Loucy (cell line): ENCODE data around the gene ZNF48.

Source experiments
- H2AFZ ChIP-seq: fragments of 200-600 bp; sonication (generic); 2 replicates; pipeline ENCODE4 v1.6.0; 2016; ENCODE audit warnings: antibody characterized with exemption, mild to moderate bottlenecking, low read length, moderate library complexity
- H3F3A ChIP-seq: fragments of 200-600 bp; 2 replicates; pipeline ENCODE4 v1.6.0; 2016; ENCODE audit warnings: antibody characterized with exemption, low read depth, mild to moderate bottlenecking
- H3K27me3 ChIP-seq: fragments of 200-600 bp; sonication (generic); 2 replicates; pipeline ENCODE4 v1.6.1; 2014; ENCODE audit warnings: low read length, mild to moderate bottlenecking; ENCODE audit not compliant: insufficient read depth, poor library complexity, severe bottlenecking
- H3K36me3 ChIP-seq: fragments of 200-600 bp; sonication (generic); 2 replicates; pipeline ENCODE4 v1.6.1; 2016; ENCODE audit warnings: low read length; ENCODE audit not compliant: insufficient read depth
- H3K4me1 ChIP-seq: fragments of 200-600 bp; sonication (generic); 2 replicates; pipeline ENCODE4 v1.5.1; 2014; ENCODE audit warnings: low read length, mild to moderate bottlenecking; ENCODE audit not compliant: insufficient read depth, poor library complexity, severe bottlenecking
- H3K4me2 ChIP-seq: fragments of 200-600 bp; sonication (generic); 2 replicates; pipeline ENCODE4 v1.6.0; 2014; ENCODE audit warnings: antibody characterized with exemption, low read length, low read depth, mild to moderate bottlenecking; ENCODE audit not compliant: poor library complexity, severe bottlenecking
- H3K4me3 ChIP-seq: fragments of 200-600 bp; sonication (generic); 2 replicates; pipeline ENCODE4 v1.5.1; 2014; ENCODE audit warnings: low read length, mild to moderate bottlenecking, mixed read lengths; ENCODE audit not compliant: poor library complexity, severe bottlenecking
- H3K79me2 ChIP-seq: fragments of 200-600 bp; sonication (generic); 2 replicates; pipeline ENCODE4 v1.6.1; 2014; ENCODE audit warnings: low read length; ENCODE audit not compliant: insufficient read depth
- H3K9ac ChIP-seq: fragments of 200-600 bp; sonication (generic); 2 replicates; pipeline ENCODE4 v1.6.0; 2014; ENCODE audit warnings: mild to moderate bottlenecking, low read depth, low read length, moderate library complexity; ENCODE audit not compliant: poor library complexity, severe bottlenecking
- H3K9me2 ChIP-seq: fragments of 200-600 bp; sonication (generic); replicated peaks from 2 replicates; pipeline ENCODE4 v1.6.1; 2016; ENCODE audit warnings: low read depth, low read length, mixed read lengths
- H3K9me3 ChIP-seq: fragments of 200-600 bp; sonication (generic); 2 replicates; pipeline ENCODE4 v1.6.1; 2014; ENCODE audit warnings: mild to moderate bottlenecking, antibody characterized with exemption, low read length, low read depth; ENCODE audit not compliant: insufficient read depth
- H4K20me1 ChIP-seq: fragments of 200-600 bp; sonication (generic); 2 replicates; pipeline ENCODE4 v1.6.0; 2014; ENCODE audit warnings: antibody characterized with exemption, low read length, mild to moderate bottlenecking; ENCODE audit not compliant: insufficient read depth, poor library complexity, severe bottlenecking
- EZH2phosphoT487 ChIP-seq: fragments of 200-600 bp; IDR thresholded peaks from 2 replicates; pipeline ENCODE4 v1.6.1; 2018; ENCODE audit warnings: antibody characterized with exemption, mild to moderate bottlenecking, moderate library complexity, borderline replicate concordance
- TF ChIP-seq, protein P1 (sequence below): fragments of 200-600 bp; sonication (generic); conservative IDR thresholded peaks from 2 replicates; pipeline ENCODE4 v1.5.1; 2014; ENCODE audit warnings: mild to moderate bottlenecking, antibody characterized with exemption, low read length

ZNF48 gene

DNA sequence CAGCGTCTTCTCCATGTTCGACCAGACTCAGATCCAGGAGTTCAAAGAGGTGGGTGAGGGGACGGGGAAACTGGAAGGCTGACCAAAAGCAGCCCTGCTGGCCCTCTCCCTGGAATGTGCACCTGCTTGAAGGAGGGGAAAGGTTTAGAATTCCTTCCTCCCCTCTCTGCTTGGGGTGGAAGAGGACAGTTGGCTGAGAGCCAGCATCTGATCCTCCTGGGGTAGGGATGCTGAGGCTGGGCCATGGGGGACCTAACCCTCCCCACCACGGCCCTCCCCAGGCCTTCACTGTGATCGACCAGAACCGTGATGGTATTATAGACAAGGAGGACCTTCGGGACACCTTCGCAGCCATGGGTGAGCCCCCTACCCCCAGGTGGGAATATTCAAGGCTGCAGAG is 19.4 kb upstream of the ZNF48 start:
- peaks cover 43% of the 10 kb centered on the region for H3K4me1 ChIP-seq
- H3K36me3 ChIP-seq = no peaks in the 10 kb centered on the region
- no peak overlapping the region for H2AFZ ChIP-seq
- H3K9me3 ChIP-seq = no peaks in the 10 kb centered on the region
- peaks cover 16% of the 10 kb centered on the region for H3F3A ChIP-seq
- no peaks in the 10 kb centered on the region for H3K9me2 ChIP-seq
- no peak overlapping the region for H3K4me2 ChIP-seq
- H3K27me3 ChIP-seq = no peaks in the 10 kb centered on the region
- H3K79me2 ChIP-seq = peaks cover 26% of the 10 kb centered on the region
- H3K4me3 ChIP-seq = no peak overlapping the region
- TF ChIP-seq, protein P1, sequence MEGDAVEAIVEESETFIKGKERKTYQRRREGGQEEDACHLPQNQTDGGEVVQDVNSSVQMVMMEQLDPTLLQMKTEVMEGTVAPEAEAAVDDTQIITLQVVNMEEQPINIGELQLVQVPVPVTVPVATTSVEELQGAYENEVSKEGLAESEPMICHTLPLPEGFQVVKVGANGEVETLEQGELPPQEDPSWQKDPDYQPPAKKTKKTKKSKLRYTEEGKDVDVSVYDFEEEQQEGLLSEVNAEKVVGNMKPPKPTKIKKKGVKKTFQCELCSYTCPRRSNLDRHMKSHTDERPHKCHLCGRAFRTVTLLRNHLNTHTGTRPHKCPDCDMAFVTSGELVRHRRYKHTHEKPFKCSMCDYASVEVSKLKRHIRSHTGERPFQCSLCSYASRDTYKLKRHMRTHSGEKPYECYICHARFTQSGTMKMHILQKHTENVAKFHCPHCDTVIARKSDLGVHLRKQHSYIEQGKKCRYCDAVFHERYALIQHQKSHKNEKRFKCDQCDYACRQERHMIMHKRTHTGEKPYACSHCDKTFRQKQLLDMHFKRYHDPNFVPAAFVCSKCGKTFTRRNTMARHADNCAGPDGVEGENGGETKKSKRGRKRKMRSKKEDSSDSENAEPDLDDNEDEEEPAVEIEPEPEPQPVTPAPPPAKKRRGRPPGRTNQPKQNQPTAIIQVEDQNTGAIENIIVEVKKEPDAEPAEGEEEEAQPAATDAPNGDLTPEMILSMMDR = no peak
- TF ChIP-seq EZH2phosphoT487 = no peak
- H3K9ac ChIP-seq = peak overlapping the region; percentile 90
- peaks cover 9% of the 10 kb centered on the region for H4K20me1 ChIP-seq

DNA sequence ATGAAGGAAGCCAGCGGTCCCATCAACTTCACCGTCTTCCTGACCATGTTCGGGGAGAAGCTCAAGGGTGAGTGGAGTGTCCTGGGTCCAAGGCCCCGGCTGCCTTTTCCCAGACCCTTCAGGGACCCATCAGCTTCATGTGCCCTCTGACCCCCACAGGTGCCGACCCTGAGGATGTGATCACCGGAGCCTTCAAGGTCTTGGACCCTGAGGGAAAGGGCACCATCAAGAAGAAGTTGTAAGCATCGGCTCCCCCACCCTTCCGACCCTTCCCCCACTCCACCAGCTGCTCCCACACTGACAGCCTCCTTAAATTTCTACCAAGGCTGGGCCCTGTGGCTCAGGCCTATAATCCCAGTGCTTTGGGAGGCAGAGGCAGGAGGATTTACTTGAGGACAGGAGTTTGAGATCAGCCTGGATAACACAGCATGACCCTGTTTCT is 18.7 kb upstream of the ZNF48 start:
- Histone ChIP-seq H3K9me2 (no peaks in the 10 kb centered on the region), H3K4me1 (peaks cover 46% of the 10 kb centered on the region), H3K9ac (peak overlapping the region; percentile 90), H3F3A (peaks cover 16% of the 10 kb centered on the region), H4K20me1 (peaks cover 13% of the 10 kb centered on the region), H3K79me2 (peaks cover 32% of the 10 kb centered on the region), H3K27me3 (no peaks in the 10 kb centered on the region), H3K9me3 (no peaks in the 10 kb centered on the region), H3K4me2 (peak overlapping the region; percentile 99), H3K36me3 (no peaks in the 10 kb centered on the region), H2AFZ (no peak overlapping the region), H3K4me3 (peak overlapping the region; percentile 97)
- TF ChIP-seq EZH2phosphoT487 = no peak
- TF ChIP-seq, protein P1 = no peak

DNA sequence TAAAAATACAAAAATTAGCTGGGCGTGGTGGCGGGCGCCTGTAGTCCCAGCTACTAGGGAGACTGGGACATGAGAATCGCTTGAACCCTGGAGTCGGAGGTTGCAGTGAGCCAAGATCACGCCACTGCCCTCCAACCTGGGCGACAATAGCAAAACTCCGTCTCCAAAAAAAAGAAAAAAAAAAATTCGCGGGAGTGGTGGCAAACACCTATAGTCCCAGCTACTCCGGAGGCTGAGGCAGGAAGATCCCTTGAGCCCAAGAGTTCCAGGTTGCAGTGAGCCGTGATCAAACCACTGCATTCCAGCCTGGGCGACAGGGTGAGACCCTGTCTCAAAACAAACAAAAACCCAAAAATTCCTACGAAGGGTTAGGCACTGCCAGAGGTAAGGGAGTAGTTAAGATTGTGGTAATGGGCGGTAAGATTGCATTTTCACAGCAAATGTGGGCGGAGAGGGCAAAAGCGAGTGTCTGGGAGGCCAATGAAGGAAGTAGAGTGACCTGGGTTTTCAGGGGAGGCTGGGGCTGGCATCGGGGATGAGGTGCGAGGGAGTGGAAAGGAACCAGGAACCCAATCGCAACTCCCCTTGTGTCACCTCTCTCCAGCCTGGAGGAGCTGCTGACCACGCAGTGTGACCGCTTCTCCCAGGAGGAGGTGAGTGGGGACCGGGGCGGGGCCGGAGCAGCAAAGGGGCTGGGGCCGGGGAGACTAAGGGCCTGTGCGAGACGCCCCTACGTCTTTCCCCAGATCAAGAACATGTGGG is 18.0 kb upstream of the ZNF48 start:
- H4K20me1 ChIP-seq = peaks cover 13% of the 10 kb centered on the region
- peaks cover 16% of the 10 kb centered on the region for H3F3A ChIP-seq
- peak overlapping the region; percentile 69; the same call in 1 of the 2 replicates for H2AFZ ChIP-seq
- H3K9ac ChIP-seq = peak overlapping the region; percentile 90
- no peaks in the 10 kb centered on the region for H3K27me3 ChIP-seq
- H3K36me3 ChIP-seq = no peaks in the 10 kb centered on the region
- H3K9me2 ChIP-seq = no peaks in the 10 kb centered on the region
- peak overlapping the region; percentile 99 for H3K4me2 ChIP-seq
- H3K79me2 ChIP-seq = peaks cover 39% of the 10 kb centered on the region
- TF ChIP-seq, protein P1 = no peak
- TF ChIP-seq EZH2phosphoT487 = no peak
- peak overlapping the region; percentile 97 for H3K4me3 ChIP-seq
- peaks cover 47% of the 10 kb centered on the region for H3K4me1 ChIP-seq
- H3K9me3 ChIP-seq = no peaks in the 10 kb centered on the region
